K562 (cell line): ENCODE results near the gene NFKBIA. TPM values are rescaled to one million over a fixed set of nuclear protein-coding genes. Genes with fewer than 3 reads are reported as not detected.

Source experiments
- ATAC-seq: fragments of 200-7000 bp; cut with Tn5 transposase; 3 replicates; pipeline ENCODE4 v1.9.1; 2020; ENCODE audit warnings: moderate library complexity
- BruUV-seq: library from RNA; stranded (reverse); fragments of 400-500 nt; replicated peaks from 2 replicates; lab custom pipeline; 2021; lab: Mats Ljungman, UMichigan
- CTCF ChIA-PET: fragments of 300-600 bp; formaldehyde crosslinking; extraction: SDS; loops from one replicate; lab custom pipeline; 2021; ENCODE audit warnings: low intra/inter-chr PET ratio; lab: Yijun Ruan, JAX
- POLR2A ChIA-PET: fragments of 300-600, 350-650 bp; sonication (Branson Sonifier 250); formaldehyde crosslinking; extraction: SDS; loops from one replicate; lab custom pipeline; 2021; ENCODE audit warnings: antibody characterized with exemption, inconsistent platforms; lab: Yijun Ruan, JAX
- DNase-seq, 4 experiments: peaks; one replicate each; pipeline versions ENCODE4 v3.0.0 to v3.0.0-alpha.2; 2011 to 2018; ENCODE audit warnings: low spot score in 3 of 4, mixed read lengths in 3 of 4; ENCODE audit errors: extremely low read depth in 1 of 4
- FAIRE-seq: peaks from 2 replicates; lab custom pipeline; 2011; peaks lifted over from hg19 to GRCh38; lab: Jason Lieb, UNC
- H2AFZ ChIP-seq: 2 replicates; pipeline ENCODE4 v1.6.0; 2011; ENCODE audit warnings: low read depth, low read length, control low read depth, inconsistent platforms
- H3K27ac ChIP-seq: fragments of 200-600 bp; 3 replicates; pipeline ENCODE4 v1.8.0; 2011; ENCODE audit warnings: low read depth, mild to moderate bottlenecking, control low read depth, inconsistent platforms, low read length, moderate library complexity, mixed read lengths; ENCODE audit errors: extremely low read depth
- H3K27me3 ChIP-seq, 2 experiments: fragments of 300-600 bp in 1 of 2; 2 replicates in 1 of 2; 3 replicates in 1 of 2; pipeline versions ENCODE4 v1.6.0 to v1.8.0; 2011; ENCODE audit warnings: inconsistent platforms in 2 of 2, low read length in 2 of 2, mild to moderate bottlenecking in 1 of 2, mixed read lengths in 1 of 2, moderate library complexity in 1 of 2; ENCODE audit not compliant: control insufficient read depth in 2 of 2, insufficient read depth in 2 of 2
- H3K36me3 ChIP-seq: fragments of 300-600 bp; 3 replicates; pipeline ENCODE4 v1.8.0; 2011; ENCODE audit warnings: mild to moderate bottlenecking, low read length, inconsistent platforms; ENCODE audit not compliant: control insufficient read depth, insufficient read depth
- H3K4me1 ChIP-seq, 2 experiments: fragments of 200-600 bp in 1 of 2; replicated peaks in 1 of 2; 2 replicates in 1 of 2; 3 replicates in 1 of 2; pipeline versions ENCODE4 v1.5.1 to v1.8.0; 2011; ENCODE audit warnings: inconsistent platforms in 2 of 2, low read length in 2 of 2, mild to moderate bottlenecking in 1 of 2, mixed read lengths in 1 of 2, moderate library complexity in 1 of 2; ENCODE audit not compliant: control insufficient read depth in 2 of 2, insufficient read depth in 2 of 2
- H3K4me2 ChIP-seq: 2 replicates; pipeline ENCODE4 v1.6.1; 2011; ENCODE audit warnings: low read length, control low read depth, inconsistent platforms, mixed read lengths; ENCODE audit not compliant: insufficient read depth
- H3K4me3 ChIP-seq: fragments of 200-600 bp; sonication (generic), shearing (Covaris generic); 2 replicates; pipeline ENCODE4 v1.5.1; 2016; ENCODE audit warnings: control low read depth, inconsistent platforms
- H3K79me2 ChIP-seq: fragments of 200-600 bp; 3 replicates; pipeline ENCODE4 v1.8.0; 2011; ENCODE audit warnings: low read length, inconsistent platforms; ENCODE audit not compliant: control insufficient read depth, insufficient read depth
- H3K9ac ChIP-seq, 2 experiments: 2 replicates each; pipeline versions ENCODE4 v1.6.0 to v1.6.1; 2011; ENCODE audit warnings: low read depth in 2 of 2, low read length in 2 of 2, control low read depth in 1 of 2, inconsistent platforms in 1 of 2, mild to moderate bottlenecking in 1 of 2, mixed read lengths in 1 of 2; ENCODE audit not compliant: insufficient read depth in 1 of 2
- H3K9me1 ChIP-seq: one replicate; pipeline ENCODE4 v1.6.0; 2011; ENCODE audit warnings: inconsistent platforms, mild to moderate bottlenecking, low read length, moderate library complexity; ENCODE audit not compliant: control insufficient read depth, insufficient read depth
- H3K9me3 ChIP-seq: replicated peaks from 2 replicates; pipeline ENCODE4 v1.5.1; 2011; ENCODE audit warnings: low read depth, low read length, inconsistent platforms; ENCODE audit not compliant: control insufficient read depth, insufficient read depth
- H4K20me1 ChIP-seq: replicated peaks from 2 replicates; pipeline ENCODE4 v1.6.1; 2011; ENCODE audit warnings: low read length, inconsistent platforms, mixed read lengths; ENCODE audit not compliant: control insufficient read depth, insufficient read depth
- BRD4 ChIP-seq: fragments of 200-600 bp; sonication (generic); IDR thresholded peaks from 2 replicates; pipeline ENCODE4 v1.6.1; 2017; ENCODE audit warnings: inconsistent platforms
- EP300 ChIP-seq: IDR thresholded peaks from 2 replicates; pipeline ENCODE4 v1.6.1; 2012; ENCODE audit warnings: low read length, improper control_type of control experiment
- ESRRB ChIP-seq: fragments of 250-450 bp; sonication (Bioruptor Pico); IDR thresholded peaks from 2 replicates; pipeline ENCODE4 v1.5.0; 2020; ENCODE audit warnings: mild to moderate bottlenecking, moderate library complexity, borderline replicate concordance
- EWSR1 ChIP-seq: fragments of 450-650 bp; IDR thresholded peaks from 2 replicates; pipeline ENCODE4 v1.6.1; 2018; ENCODE audit warnings: borderline replicate concordance, mild to moderate bottlenecking, low read depth, moderate library complexity; ENCODE audit not compliant: partially characterized antibody
- FOXK1 ChIP-seq: sonication (generic); formaldehyde crosslinking; IDR thresholded peaks from 2 replicates; pipeline ENCODE4 v1.8.0; 2022; ENCODE audit warnings: missing genetic modification reagents, mild to moderate bottlenecking, borderline replicate concordance
- HCFC1 ChIP-seq: IDR thresholded peaks from 2 replicates; pipeline ENCODE4 v1.6.1; 2012; ENCODE audit warnings: low read depth, low read length, improper control_type of control experiment
- POLR2H ChIP-seq: IDR thresholded peaks from 2 replicates; pipeline ENCODE4 v1.6.1; 2016; ENCODE audit warnings: missing genetic modification characterization, low read depth, mild to moderate bottlenecking, control low read depth, missing compliant biosample characterization, moderate library complexity
- SP1 ChIP-seq: sonication (generic); formaldehyde crosslinking; IDR thresholded peaks from 2 replicates; pipeline ENCODE4 v1.8.1; 2022; ENCODE audit warnings: mild to moderate bottlenecking, missing genetic modification reagents
- XRCC4 ChIP-seq: IDR thresholded peaks from one replicate; pipeline ENCODE4 v1.6.1; 2011; ENCODE audit not compliant: insufficient read depth, insufficient read length; ENCODE audit errors: extremely low read depth
- ZKSCAN3 ChIP-seq: fragments of 250-450 bp; sonication (Bioruptor Pico); IDR thresholded peaks from 2 replicates; pipeline ENCODE4 v1.4.0; 2020
- ZNF586 ChIP-seq: fragments of 450-650 bp; formaldehyde crosslinking; conservative IDR thresholded peaks from 2 replicates; pipeline ENCODE4 v1.4.0; 2020; ENCODE audit warnings: mild to moderate bottlenecking, moderate library complexity
- WGBS: fragments of 100-300 bp; shearing (Covaris generic); methylation state at CpG from one replicate; pipeline ENCODE4 v1.1.6; 2016; ENCODE audit warnings: low coverage, mixed read lengths; ENCODE audit not compliant: insufficient coverage; ENCODE audit errors: missing lambda C conversion rate; 5-methylcytosine and 5-hydroxymethylcytosine counted together
- in situ Hi-C: fragments of 300-500 bp; cut with MboI; formaldehyde crosslinking; loops from 4 replicates; pipeline ENCODE4 v1.15.0; 2018; ENCODE audit warnings: inconsistent platforms, mixed read lengths
- intact Hi-C: fragments of 100-400 bp; cut with micrococcal nuclease; formaldehyde crosslinking; loops from 2 replicates; pipeline ENCODE4 v1.14.2; 2022
- polyA plus RNA-seq, 8 experiments: library from polyadenylated mRNA; depleted of rRNA in 4 of 8; stranded (reverse) in 5 of 8; unstranded in 3 of 8; fragments of >200 nt; fragmentation: Nextera tagmentation in 2 of 8; fragmentation: Illumina TruSeq in 1 of 8; extraction: Ambion mirVana in 2 of 8; extraction: Trizol in 1 of 8; gene quantifications; 2 replicates each; pipeline versions ENCODE4 v1.2.1 to v1.2.3, GENCODE V29; 2011 to 2014; ENCODE audit warnings: inconsistent platforms in 1 of 8, missing spikeins in 1 of 8
- total RNA-seq, 7 experiments: library from RNA; depleted of rRNA in 6 of 7; stranded (reverse); fragments of >200 nt in 6 of 7; fragmentation: Illumina TruSeq in 2 of 7; extraction: Trizol in 2 of 7; gene quantifications; 2 replicates each; pipeline versions ENCODE4 v1.2.1 to v1.2.3, GENCODE V29; 2011 to 2021; ENCODE audit warnings: low replicate concordance in 1 of 7
- TF ChIP-seq, protein P1 (sequence below): fragments of 450-650 bp; conservative IDR thresholded peaks from 2 replicates; pipeline ENCODE4 v1.6.1; 2016; ENCODE audit warnings: missing genetic modification characterization, low read depth, mild to moderate bottlenecking, missing compliant biosample characterization, moderate library complexity
- TF ChIP-seq, protein P2 (sequence below): fragments of 250-450 bp; sonication (Bioruptor Pico); IDR thresholded peaks from 2 replicates; pipeline ENCODE4 v1.8.0; 2022; ENCODE audit warnings: inconsistent platforms
- TF ChIP-seq, protein P3 (sequence below): sonication (generic); formaldehyde crosslinking; IDR thresholded peaks from 2 replicates; pipeline ENCODE4 v1.8.0; 2022; ENCODE audit warnings: missing genetic modification reagents, mild to moderate bottlenecking, borderline replicate concordance
- TF ChIP-seq, protein P4 (sequence below): sonication (generic); formaldehyde crosslinking; IDR thresholded peaks from 2 replicates; pipeline ENCODE4 v1.8.0; 2022; ENCODE audit warnings: mild to moderate bottlenecking, low read depth, missing genetic modification reagents

NFKBIA gene
- total and polyA plus RNA-seq, 9 of the 15 experiments (the other 6 are each of a cell fraction or from before 2014, with no cell fraction given) = 6.9 to 31.8 (median 18.2) TPM

DNA sequence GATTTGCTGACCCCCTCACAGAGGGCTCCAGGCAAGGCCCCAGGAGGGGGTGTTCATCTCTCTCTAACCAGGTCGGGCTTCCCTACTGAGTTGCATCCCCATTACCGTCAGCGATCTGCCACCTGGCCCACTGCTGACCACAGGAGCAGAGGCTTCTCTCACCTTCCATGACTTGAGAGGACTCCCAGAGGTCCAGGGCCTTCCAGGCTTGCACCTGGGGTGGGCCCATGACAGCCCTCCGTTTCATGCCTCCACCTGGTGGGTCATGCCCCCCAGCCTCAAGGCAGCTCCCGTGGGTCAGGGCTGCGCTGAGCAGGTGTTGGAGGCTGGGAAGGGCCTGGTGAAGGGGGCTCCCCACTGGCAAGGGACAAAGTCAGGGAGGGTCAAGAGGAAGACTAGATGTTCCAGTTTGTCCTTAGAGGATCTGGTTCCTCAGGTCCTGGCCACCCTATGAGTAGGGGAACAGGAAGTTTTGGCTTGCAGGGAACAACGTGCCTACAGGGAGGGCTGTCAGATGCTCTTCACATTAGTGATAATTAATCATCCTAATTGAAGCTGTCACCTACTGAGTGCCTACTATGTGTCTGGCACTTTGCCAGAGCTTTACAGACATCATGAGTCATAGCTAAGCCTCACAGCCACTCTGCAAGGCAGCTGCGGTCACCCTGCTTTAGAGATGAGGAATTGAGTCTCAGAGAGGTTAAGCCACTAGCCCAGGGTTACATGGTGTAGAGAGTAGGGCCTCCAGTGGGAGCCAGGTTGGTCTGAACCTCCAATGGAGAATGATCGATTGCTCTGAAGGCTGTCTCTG, 13.8 kb downstream of the NFKBIA start:
- ATAC-seq (peak; percentile 79), DNase-seq (peak; percentile 56 to 87 (median 62)), FAIRE-seq (peak; percentile 98)
- in situ Hi-C loops (no loop called here), intact Hi-C loops (no loop called here)
- H3K36me3 ChIP-seq = no peaks in the 10 kb centered on the region
- ChIA-PET POLR2A (interaction anchor here (6.8 kb wide), 1 partner anchor 11 kb away, joined by 49 read pairs; no protein-coding TSS in a partner anchor), CTCF (no interaction called here)
- H3K4me1 ChIP-seq = peaks cover 21 to 31% of the 10 kb centered on the region in 2 experiments; a peak in 4 of 5 replicates
- no peaks in the 10 kb centered on the region for H3K27me3 ChIP-seq
- 36% methylated on average over 6 of the region's 9 CpGs for WGBS
- no peak overlapping the region; the same call in 1 of the 2 replicates for H3K4me2 ChIP-seq
- H3K9me3 ChIP-seq = no peaks in the 10 kb centered on the region
- peak overlapping the region; percentile 53; the same call in 2 of the 3 replicates for H3K27ac ChIP-seq
- H3K9me1 ChIP-seq = no peaks in the 10 kb centered on the region
- H2AFZ ChIP-seq = peak overlapping the region; percentile 60
- BruUV-seq = no TSS peak
- no peaks in the 10 kb centered on the region for H3K79me2 ChIP-seq
- H3K4me3 ChIP-seq = no peak overlapping the region
- H3K9ac ChIP-seq = peak overlapping the region in 1 of 2 experiments; percentile 76; a peak in 2 of 4 replicates
- no peaks in the 10 kb centered on the region for H4K20me1 ChIP-seq
- TF ChIP-seq POLR2H (tag) (no peak), ZKSCAN3 (CRISPR knock-in tag) (no peak), EWSR1 (no peak), BRD4 (no peak), HCFC1 (no peak), XRCC4 (no peak), SP1 (CRISPR knock-in tag) (peak; percentile 23; the same call in 1 of the 2 replicates), FOXK1 (no peak), ESRRB (CRISPR knock-in tag) (no peak), EP300 (peak; percentile 21; the same call in 1 of the 2 replicates), ZNF586 (CRISPR knock-in tag) (no peak)
- TF ChIP-seq, protein P1, sequence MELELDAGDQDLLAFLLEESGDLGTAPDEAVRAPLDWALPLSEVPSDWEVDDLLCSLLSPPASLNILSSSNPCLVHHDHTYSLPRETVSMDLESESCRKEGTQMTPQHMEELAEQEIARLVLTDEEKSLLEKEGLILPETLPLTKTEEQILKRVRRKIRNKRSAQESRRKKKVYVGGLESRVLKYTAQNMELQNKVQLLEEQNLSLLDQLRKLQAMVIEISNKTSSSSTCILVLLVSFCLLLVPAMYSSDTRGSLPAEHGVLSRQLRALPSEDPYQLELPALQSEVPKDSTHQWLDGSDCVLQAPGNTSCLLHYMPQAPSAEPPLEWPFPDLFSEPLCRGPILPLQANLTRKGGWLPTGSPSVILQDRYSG (tag) = no peak
- TF ChIP-seq, protein P2, sequence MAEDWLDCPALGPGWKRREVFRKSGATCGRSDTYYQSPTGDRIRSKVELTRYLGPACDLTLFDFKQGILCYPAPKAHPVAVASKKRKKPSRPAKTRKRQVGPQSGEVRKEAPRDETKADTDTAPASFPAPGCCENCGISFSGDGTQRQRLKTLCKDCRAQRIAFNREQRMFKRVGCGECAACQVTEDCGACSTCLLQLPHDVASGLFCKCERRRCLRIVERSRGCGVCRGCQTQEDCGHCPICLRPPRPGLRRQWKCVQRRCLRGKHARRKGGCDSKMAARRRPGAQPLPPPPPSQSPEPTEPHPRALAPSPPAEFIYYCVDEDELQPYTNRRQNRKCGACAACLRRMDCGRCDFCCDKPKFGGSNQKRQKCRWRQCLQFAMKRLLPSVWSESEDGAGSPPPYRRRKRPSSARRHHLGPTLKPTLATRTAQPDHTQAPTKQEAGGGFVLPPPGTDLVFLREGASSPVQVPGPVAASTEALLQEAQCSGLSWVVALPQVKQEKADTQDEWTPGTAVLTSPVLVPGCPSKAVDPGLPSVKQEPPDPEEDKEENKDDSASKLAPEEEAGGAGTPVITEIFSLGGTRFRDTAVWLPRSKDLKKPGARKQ (CRISPR knock-in tag) = no peak
- TF ChIP-seq, protein P3, sequence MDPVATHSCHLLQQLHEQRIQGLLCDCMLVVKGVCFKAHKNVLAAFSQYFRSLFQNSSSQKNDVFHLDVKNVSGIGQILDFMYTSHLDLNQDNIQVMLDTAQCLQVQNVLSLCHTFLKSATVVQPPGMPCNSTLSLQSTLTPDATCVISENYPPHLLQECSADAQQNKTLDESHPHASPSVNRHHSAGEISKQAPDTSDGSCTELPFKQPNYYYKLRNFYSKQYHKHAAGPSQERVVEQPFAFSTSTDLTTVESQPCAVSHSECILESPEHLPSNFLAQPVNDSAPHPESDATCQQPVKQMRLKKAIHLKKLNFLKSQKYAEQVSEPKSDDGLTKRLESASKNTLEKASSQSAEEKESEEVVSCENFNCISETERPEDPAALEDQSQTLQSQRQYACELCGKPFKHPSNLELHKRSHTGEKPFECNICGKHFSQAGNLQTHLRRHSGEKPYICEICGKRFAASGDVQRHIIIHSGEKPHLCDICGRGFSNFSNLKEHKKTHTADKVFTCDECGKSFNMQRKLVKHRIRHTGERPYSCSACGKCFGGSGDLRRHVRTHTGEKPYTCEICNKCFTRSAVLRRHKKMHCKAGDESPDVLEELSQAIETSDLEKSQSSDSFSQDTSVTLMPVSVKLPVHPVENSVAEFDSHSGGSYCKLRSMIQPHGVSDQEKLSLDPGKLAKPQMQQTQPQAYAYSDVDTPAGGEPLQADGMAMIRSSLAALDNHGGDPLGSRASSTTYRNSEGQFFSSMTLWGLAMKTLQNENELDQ = no peak
- TF ChIP-seq, protein P4, sequence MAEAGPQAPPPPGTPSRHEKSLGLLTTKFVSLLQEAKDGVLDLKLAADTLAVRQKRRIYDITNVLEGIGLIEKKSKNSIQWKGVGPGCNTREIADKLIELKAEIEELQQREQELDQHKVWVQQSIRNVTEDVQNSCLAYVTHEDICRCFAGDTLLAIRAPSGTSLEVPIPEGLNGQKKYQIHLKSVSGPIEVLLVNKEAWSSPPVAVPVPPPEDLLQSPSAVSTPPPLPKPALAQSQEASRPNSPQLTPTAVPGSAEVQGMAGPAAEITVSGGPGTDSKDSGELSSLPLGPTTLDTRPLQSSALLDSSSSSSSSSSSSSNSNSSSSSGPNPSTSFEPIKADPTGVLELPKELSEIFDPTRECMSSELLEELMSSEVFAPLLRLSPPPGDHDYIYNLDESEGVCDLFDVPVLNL = no peak
